IMR-90 (cell line): ENCODE measurements around the gene PRR16. TPM values are rescaled to one million over a fixed set of nuclear protein-coding genes. Genes with fewer than 3 reads are reported as not detected.

ENCODE experiments used
- ATAC-seq: fragments of 200-7000 bp; cut with Tn5 transposase; 2 replicates; pipeline ENCODE4 v1.9.1; 2020; ENCODE audit warnings: low read depth, mild to moderate bottlenecking, moderate library complexity
- BruUV-seq: library from RNA; stranded (reverse); fragments of 400-500 nt; replicated peaks from 2 replicates; lab custom pipeline; 2021; lab: Mats Ljungman, UMichigan
- CTCF ChIA-PET: fragments of 300-600 bp; formaldehyde crosslinking; extraction: SDS; loops from one replicate; lab custom pipeline; 2021; ENCODE audit warnings: antibody characterized with exemption; lab: Yijun Ruan, JAX
- POLR2A ChIA-PET: fragments of 300-600 bp; sonication (Branson Sonifier 250); formaldehyde crosslinking; loops from one replicate; lab custom pipeline; 2022; ENCODE audit warnings: antibody characterized with exemption; ENCODE audit not compliant: unreplicated experiment; lab: Charles Lee
- DNase-seq: peaks from one replicate; pipeline ENCODE4 v3.0.0; 2013
- H2AFZ ChIP-seq: replicated peaks from 2 replicates; pipeline ENCODE3; 2013; ENCODE audit warnings: low read length, mild to moderate bottlenecking; ENCODE audit not compliant: poor library complexity
- H2AK5ac ChIP-seq: 2 replicates; pipeline ENCODE4 v1.6.1; 2013; ENCODE audit warnings: low read depth, low read length, inconsistent platforms
- H2AK9ac ChIP-seq: replicated peaks from 2 replicates; pipeline ENCODE3; 2013; ENCODE audit warnings: mild to moderate bottlenecking, low read depth, low read length, moderate library complexity; ENCODE audit not compliant: poor library complexity
- H2BK120ac ChIP-seq: 2 replicates; pipeline ENCODE4 v1.6.1; 2013; ENCODE audit warnings: low read depth, low read length, inconsistent platforms
- H2BK15ac ChIP-seq: 3 replicates; pipeline ENCODE4 v1.6.1; 2013; ENCODE audit warnings: low read depth, low read length, inconsistent platforms
- H2BK20ac ChIP-seq: 2 replicates; pipeline ENCODE4 v1.6.1; 2013; ENCODE audit warnings: low read depth, mild to moderate bottlenecking, inconsistent platforms, low read length, moderate library complexity
- H2BK5ac ChIP-seq: 2 replicates; pipeline ENCODE4 v1.6.1; 2013; ENCODE audit warnings: mild to moderate bottlenecking, low read depth, low read length, inconsistent platforms; ENCODE audit not compliant: poor library complexity, severe bottlenecking
- H3K14ac ChIP-seq: replicated peaks from 2 replicates; pipeline ENCODE4 v1.6.1; 2013; ENCODE audit warnings: low read depth, low read length, inconsistent platforms
- H3K18ac ChIP-seq: 2 replicates; pipeline ENCODE4 v1.6.1; 2013; ENCODE audit warnings: low read depth, low read length, control low read depth
- H3K23ac ChIP-seq: 2 replicates; pipeline ENCODE4 v1.6.1; 2013; ENCODE audit warnings: low read depth, low read length, inconsistent platforms
- H3K27ac ChIP-seq: 2 replicates; pipeline ENCODE4 v1.5.1; 2013; ENCODE audit warnings: mild to moderate bottlenecking, control low read depth, low read length; ENCODE audit not compliant: insufficient read depth
- H3K27me3 ChIP-seq: 2 replicates; pipeline ENCODE4 v1.6.1; 2013; ENCODE audit warnings: low read length; ENCODE audit not compliant: control insufficient read depth, insufficient read depth
- H3K36me3 ChIP-seq: 2 replicates; pipeline ENCODE4 v1.6.1; 2013; ENCODE audit warnings: low read length, mixed read lengths; ENCODE audit not compliant: control insufficient read depth, insufficient read depth
- H3K4ac ChIP-seq: 2 replicates; pipeline ENCODE4 v1.6.1; 2013; ENCODE audit warnings: low read depth, low read length, inconsistent platforms
- H3K4me1 ChIP-seq: 2 replicates; pipeline ENCODE4 v1.6.1; 2013; ENCODE audit warnings: low read length, mixed read lengths; ENCODE audit not compliant: control insufficient read depth, insufficient read depth
- H3K4me2 ChIP-seq: 2 replicates; pipeline ENCODE4 v1.6.1; 2013; ENCODE audit warnings: low read depth, mild to moderate bottlenecking, control low read depth, low read length, moderate library complexity
- H3K4me3 ChIP-seq: 2 replicates; pipeline ENCODE4 v1.5.1; 2013; ENCODE audit warnings: low read depth, mild to moderate bottlenecking, control low read depth, low read length, moderate library complexity; ENCODE audit not compliant: insufficient read depth
- H3K56ac ChIP-seq: 2 replicates; pipeline ENCODE4 v1.6.1; 2013; ENCODE audit warnings: low read length, inconsistent platforms; ENCODE audit not compliant: insufficient read depth; ENCODE audit errors: extremely low read depth
- H3K79me1 ChIP-seq, 2 experiments: 2 replicates each; pipeline ENCODE4 v1.6.1; 2013; ENCODE audit warnings: low read length in 2 of 2, inconsistent platforms in 1 of 2, low read depth in 1 of 2
- H3K9ac ChIP-seq: 2 replicates; pipeline ENCODE4 v1.6.1; 2013; ENCODE audit warnings: low read depth, low read length, control low read depth
- H3K9me1 ChIP-seq: 2 replicates; pipeline ENCODE4 v1.6.1; 2013; ENCODE audit warnings: low read length, inconsistent platforms; ENCODE audit not compliant: insufficient read depth
- H3K9me3 ChIP-seq: 2 replicates; pipeline ENCODE4 v1.6.1; 2013; ENCODE audit warnings: low read length; ENCODE audit not compliant: control insufficient read depth, insufficient read depth
- H4K20me1 ChIP-seq: 2 replicates; pipeline ENCODE4 v1.6.1; 2013; ENCODE audit warnings: low read length, inconsistent platforms; ENCODE audit not compliant: insufficient read depth
- H4K5ac ChIP-seq: 2 replicates; pipeline ENCODE4 v1.6.1; 2013; ENCODE audit warnings: mild to moderate bottlenecking, low read depth, low read length, control low read depth
- H4K8ac ChIP-seq, 2 experiments: 2 replicates each; pipeline ENCODE4 v1.6.1; 2013; ENCODE audit warnings: low read depth in 2 of 2, low read length in 2 of 2, control low read depth in 1 of 2, inconsistent platforms in 1 of 2
- H4K91ac ChIP-seq: 2 replicates; pipeline ENCODE4 v1.6.1; 2013; ENCODE audit warnings: low read depth, low read length, inconsistent platforms; ENCODE audit not compliant: insufficient read depth
- BHLHE40 ChIP-seq: fragments of 150-350 bp; IDR thresholded peaks from 2 replicates; pipeline ENCODE4 v1.6.1; 2016; ENCODE audit warnings: mild to moderate bottlenecking, low read depth, low read length
- CEBPB ChIP-seq: IDR thresholded peaks from 2 replicates; pipeline ENCODE4 v1.6.1; 2012; ENCODE audit warnings: low read depth, low read length, improper control_type of control experiment
- CHD1 ChIP-seq: IDR thresholded peaks from 2 replicates; pipeline ENCODE4 v1.6.1; 2012; ENCODE audit warnings: low read depth, low read length, improper control_type of control experiment
- FOS ChIP-seq: fragments of 150-350 bp; IDR thresholded peaks from 2 replicates; pipeline ENCODE4 v1.6.1; 2016; ENCODE audit warnings: low read depth, low read length
- MAFK ChIP-seq: IDR thresholded peaks from 2 replicates; pipeline ENCODE4 v1.6.1; 2012; ENCODE audit warnings: low read depth, low read length, improper control_type of control experiment
- MAZ ChIP-seq: IDR thresholded peaks from 2 replicates; pipeline ENCODE4 v1.6.1; 2012; ENCODE audit warnings: low read depth, mild to moderate bottlenecking, low read length, improper control_type of control experiment, moderate library complexity, borderline replicate concordance
- MXI1 ChIP-seq: IDR thresholded peaks from 2 replicates; pipeline ENCODE4 v1.6.1; 2012; ENCODE audit warnings: low read depth, mild to moderate bottlenecking, low read length, moderate library complexity, borderline replicate concordance
- NFE2L2 ChIP-seq: fragments of 150-350 bp; IDR thresholded peaks from 2 replicates; pipeline ENCODE4 v1.6.1; 2016; ENCODE audit warnings: low read depth, mild to moderate bottlenecking, low read length
- POLR2A ChIP-seq: IDR thresholded peaks from 2 replicates; pipeline ENCODE4 v1.6.1; 2012; ENCODE audit warnings: mild to moderate bottlenecking, low read depth, low read length
- RAD21 ChIP-seq: IDR thresholded peaks from 2 replicates; pipeline ENCODE4 v1.6.1; 2012; ENCODE audit warnings: low read length, improper control_type of control experiment
- RCOR1 ChIP-seq: IDR thresholded peaks from 2 replicates; pipeline ENCODE4 v1.6.1; 2012; ENCODE audit warnings: mild to moderate bottlenecking, low read length, improper control_type of control experiment; ENCODE audit not compliant: insufficient replicate concordance
- RFX5 ChIP-seq: IDR thresholded peaks from 2 replicates; pipeline ENCODE4 v1.8.0; 2012; ENCODE audit warnings: low read depth, mild to moderate bottlenecking, low read length, moderate library complexity
- SMC3 ChIP-seq: fragments of 150-350 bp; IDR thresholded peaks from 2 replicates; pipeline ENCODE4 v1.6.1; 2016; ENCODE audit warnings: low read depth, mild to moderate bottlenecking, antibody characterized with exemption, low read length, moderate library complexity
- USF2 ChIP-seq: fragments of 150-350 bp; IDR thresholded peaks from 2 replicates; pipeline ENCODE4 v1.6.1; 2017; ENCODE audit warnings: mild to moderate bottlenecking, antibody characterized with exemption, low read length, low read depth
- WGBS, 2 experiments: methylation state at CpG; one replicate each; pipeline versions ENCODE4 v1.1.5 to v1.1.7; 2013; ENCODE audit warnings: missing lambda C conversion rate in 2 of 2; ENCODE audit not compliant: insufficient read length in 1 of 2; ENCODE audit errors: extremely low coverage in 2 of 2; 5-methylcytosine and 5-hydroxymethylcytosine counted together
- dilution Hi-C: fragments of 300-500 bp; cut with HindIII; formaldehyde crosslinking; loops from one replicate; pipeline ENCODE4 v1.14.3; 2018; ENCODE audit warnings: low sequenced_read_pairs; ENCODE audit not compliant: unreplicated experiment
- in situ Hi-C: fragments of 300-500 bp; cut with MboI; formaldehyde crosslinking; loops from 3 replicates; pipeline ENCODE4 v1.14.3; 2019; ENCODE audit warnings: low sequenced_read_pairs, inconsistent platforms, mixed read lengths
- intact Hi-C: fragments of 100-400 bp; cut with micrococcal nuclease; formaldehyde crosslinking; loops from 2 replicates; pipeline ENCODE4 v1.10.0; 2022
- polyA plus RNA-seq, 3 experiments: library from polyadenylated mRNA; depleted of rRNA; stranded (reverse); fragments of >200 nt; gene quantifications; 2 replicates each; pipeline ENCODE4 v1.2.3, GENCODE V29; 2012; ENCODE audit warnings: low replicate concordance in 1 of 3
- total RNA-seq: library from RNA; depleted of rRNA; stranded (reverse); fragments of >200 nt; gene quantifications from 2 replicates; pipeline ENCODE4 v1.2.3, GENCODE V29; 2012
- TF ChIP-seq, protein P1 (sequence below): fragments of 150-350 bp; IDR thresholded peaks from 2 replicates; pipeline ENCODE4 v1.6.1; 2016; ENCODE audit warnings: low read depth, mild to moderate bottlenecking, low read length, moderate library complexity, borderline replicate concordance
- TF ChIP-seq, protein P2 (sequence below): conservative IDR thresholded peaks from 2 replicates; pipeline ENCODE4 v1.5.1; 2012; ENCODE audit warnings: mild to moderate bottlenecking, low read depth, low read length, improper control_type of control experiment

The PRR16 gene
- total and polyA plus RNA-seq, 2 of the 4 experiments (the other 2 are of a cell fraction), result 9.9 to 45.2 TPM

- no peak overlapping the region for H2BK120ac ChIP-seq
- no peaks in the 10 kb centered on the region for H3K4me1 ChIP-seq
- no peak for ATAC-seq
- no peaks in the 10 kb centered on the region for H3K9me1 ChIP-seq
- no peak for TF ChIP-seq POLR2A
- no peak for TF ChIP-seq RCOR1
- TF ChIP-seq USF2, result no peak
- TF ChIP-seq MXI1, result no peak
- no peak for TF ChIP-seq CEBPB
- TF ChIP-seq RFX5, result no peak
- no peak for TF ChIP-seq CHD1
- no peak for TF ChIP-seq RAD21
- TF ChIP-seq SMC3, result no peak
- no peak for TF ChIP-seq MAZ
- no peak for TF ChIP-seq NFE2L2
- TF ChIP-seq MAFK, result no peak
- no peak for TF ChIP-seq BHLHE40
- no peak for TF ChIP-seq FOS
- TF ChIP-seq, protein P1, sequence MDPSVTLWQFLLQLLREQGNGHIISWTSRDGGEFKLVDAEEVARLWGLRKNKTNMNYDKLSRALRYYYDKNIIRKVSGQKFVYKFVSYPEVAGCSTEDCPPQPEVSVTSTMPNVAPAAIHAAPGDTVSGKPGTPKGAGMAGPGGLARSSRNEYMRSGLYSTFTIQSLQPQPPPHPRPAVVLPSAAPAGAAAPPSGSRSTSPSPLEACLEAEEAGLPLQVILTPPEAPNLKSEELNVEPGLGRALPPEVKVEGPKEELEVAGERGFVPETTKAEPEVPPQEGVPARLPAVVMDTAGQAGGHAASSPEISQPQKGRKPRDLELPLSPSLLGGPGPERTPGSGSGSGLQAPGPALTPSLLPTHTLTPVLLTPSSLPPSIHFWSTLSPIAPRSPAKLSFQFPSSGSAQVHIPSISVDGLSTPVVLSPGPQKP, result no peak
- TF ChIP-seq, protein P2, sequence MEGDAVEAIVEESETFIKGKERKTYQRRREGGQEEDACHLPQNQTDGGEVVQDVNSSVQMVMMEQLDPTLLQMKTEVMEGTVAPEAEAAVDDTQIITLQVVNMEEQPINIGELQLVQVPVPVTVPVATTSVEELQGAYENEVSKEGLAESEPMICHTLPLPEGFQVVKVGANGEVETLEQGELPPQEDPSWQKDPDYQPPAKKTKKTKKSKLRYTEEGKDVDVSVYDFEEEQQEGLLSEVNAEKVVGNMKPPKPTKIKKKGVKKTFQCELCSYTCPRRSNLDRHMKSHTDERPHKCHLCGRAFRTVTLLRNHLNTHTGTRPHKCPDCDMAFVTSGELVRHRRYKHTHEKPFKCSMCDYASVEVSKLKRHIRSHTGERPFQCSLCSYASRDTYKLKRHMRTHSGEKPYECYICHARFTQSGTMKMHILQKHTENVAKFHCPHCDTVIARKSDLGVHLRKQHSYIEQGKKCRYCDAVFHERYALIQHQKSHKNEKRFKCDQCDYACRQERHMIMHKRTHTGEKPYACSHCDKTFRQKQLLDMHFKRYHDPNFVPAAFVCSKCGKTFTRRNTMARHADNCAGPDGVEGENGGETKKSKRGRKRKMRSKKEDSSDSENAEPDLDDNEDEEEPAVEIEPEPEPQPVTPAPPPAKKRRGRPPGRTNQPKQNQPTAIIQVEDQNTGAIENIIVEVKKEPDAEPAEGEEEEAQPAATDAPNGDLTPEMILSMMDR, result no peak
- dilution Hi-C loops, result no loop called here
- H3K14ac ChIP-seq, result no peak overlapping the region
- BruUV-seq, result no TSS peak
- peaks cover 13 to 35% of the 10 kb centered on the region in 2 experiments for H3K79me1 ChIP-seq
- no peak overlapping the region for H4K91ac ChIP-seq
- no peaks in the 10 kb centered on the region for H3K9me3 ChIP-seq
- intact Hi-C loops, result no loop called here
- no peaks in the 10 kb centered on the region for H4K20me1 ChIP-seq
- no peak overlapping the region; the same call in 1 of the 2 replicates for H4K5ac ChIP-seq
- no peak overlapping the region for H2BK5ac ChIP-seq
- H3K56ac ChIP-seq, result no peak overlapping the region
- H3K4me2 ChIP-seq, result no peak overlapping the region
- no CpG with 5 or more reads among the region's 3 CpGs for WGBS, 2 experiments
- ChIA-PET POLR2A (no interaction called here), CTCF (no interaction called here)
- in situ Hi-C loops, result no loop called here
- peaks cover 4% of the 10 kb centered on the region for H3K36me3 ChIP-seq
- no peak overlapping the region for H2AK9ac ChIP-seq
- no peak overlapping the region for H3K4me3 ChIP-seq
- no peak overlapping the region for H3K23ac ChIP-seq
- DNase-seq, result no peak
- no peaks in the 10 kb centered on the region for H3K27me3 ChIP-seq
- no peak overlapping the region for H3K18ac ChIP-seq
- no peak overlapping the region for H2AFZ ChIP-seq
- H2BK15ac ChIP-seq, result no peak overlapping the region
- no peak overlapping the region for H3K27ac ChIP-seq
- H2AK5ac ChIP-seq, result no peak overlapping the region
- no peak overlapping the region for H3K9ac ChIP-seq
- no peak overlapping the region for H4K8ac ChIP-seq
- H3K4ac ChIP-seq, result no peak overlapping the region
- H2BK20ac ChIP-seq, result no peak overlapping the region
These were observed 164.1 kb downstream of the PRR16 start for GRCh38 chr5:120628156-120628555.
